Endothelial cell (in vitro differentiated cells): ENCODE results near the gene TNFRSF8. TPM values are rescaled to one million over a fixed set of nuclear protein-coding genes. Genes with fewer than 3 reads are reported as not detected.

Source experiments
- DNase-seq: peaks from one replicate; pipeline ENCODE4 v3.0.0; 2021; ENCODE audit warnings: low spot score
- H3K27ac Mint-ChIP-seq: one replicate; pipeline ENCODE4 v1.8.0; 2021; ENCODE audit warnings: mixed read lengths, inconsistent platforms; ENCODE audit not compliant: unreplicated experiment
- H3K27me3 Mint-ChIP-seq: one replicate; pipeline ENCODE4 v1.8.0; 2021; ENCODE audit warnings: mild to moderate bottlenecking, moderate library complexity, mixed read lengths, inconsistent platforms; ENCODE audit not compliant: unreplicated experiment
- H3K36me3 Mint-ChIP-seq: one replicate; pipeline ENCODE4 v1.8.0; 2021; ENCODE audit warnings: mild to moderate bottlenecking, low read depth, mixed read lengths, inconsistent platforms; ENCODE audit not compliant: unreplicated experiment
- H3K4me1 Mint-ChIP-seq: one replicate; pipeline ENCODE4 v1.8.0; 2021; ENCODE audit warnings: mild to moderate bottlenecking, mixed read lengths, inconsistent platforms; ENCODE audit not compliant: unreplicated experiment
- H3K4me3 Mint-ChIP-seq: one replicate; pipeline ENCODE4 v1.8.0; 2021; ENCODE audit warnings: mild to moderate bottlenecking, mixed read lengths, inconsistent platforms; ENCODE audit not compliant: unreplicated experiment
- H3K9me3 Mint-ChIP-seq: one replicate; pipeline ENCODE4 v1.8.0; 2021; ENCODE audit warnings: mixed read lengths, inconsistent platforms; ENCODE audit not compliant: unreplicated experiment
- CTCF ChIP-seq: fragments of 200-600 bp; sonication (generic); IDR thresholded peaks from one replicate; pipeline ENCODE4 v1.5.0; 2021; ENCODE audit warnings: antibody characterized with exemption; ENCODE audit not compliant: unreplicated experiment
- total RNA-seq: library from RNA; stranded (reverse); fragmentation: NEBNext Ultra II Directional; extraction: Animal tissue kit (Norgen Biotek cat#: 25700); gene quantifications from one replicate; pipeline ENCODE4 v1.2.1, GENCODE V29; 2021; ENCODE audit not compliant: unreplicated experiment

The TNFRSF8 gene
- total RNA-seq, 1 donor from 2014 or later = 1.9 TPM

- TF ChIP-seq CTCF = no peak
- no peaks in the 10 kb centered on the region for H3K9me3 Mint-ChIP-seq
- peaks cover 17% of the 10 kb centered on the region for H3K27me3 Mint-ChIP-seq
- H3K27ac Mint-ChIP-seq = peak overlapping the region; percentile 64
- peaks cover 4% of the 10 kb centered on the region for H3K36me3 Mint-ChIP-seq
- no peak overlapping the region for H3K4me3 Mint-ChIP-seq
- DNase-seq = no peak
- peaks cover 75% of the 10 kb centered on the region for H3K4me1 Mint-ChIP-seq
These were observed 86.7 kb downstream of the TNFRSF8 start for GRCh38 chr1:12149791-12150175.

- Mint-ChIP-seq H3K27ac (peak overlapping the region; percentile 61), H3K4me1 (peaks cover 69% of the 10 kb centered on the region), H3K4me3 (no peak overlapping the region), H3K36me3 (peaks cover 4% of the 10 kb centered on the region), H3K27me3 (peaks cover 16% of the 10 kb centered on the region), H3K9me3 (no peaks in the 10 kb centered on the region)
- no peak for TF ChIP-seq CTCF
- no peak for DNase-seq
These were observed 87.5 kb downstream of the TNFRSF8 start for GRCh38 chr1:12150456-12151200.

DNA sequence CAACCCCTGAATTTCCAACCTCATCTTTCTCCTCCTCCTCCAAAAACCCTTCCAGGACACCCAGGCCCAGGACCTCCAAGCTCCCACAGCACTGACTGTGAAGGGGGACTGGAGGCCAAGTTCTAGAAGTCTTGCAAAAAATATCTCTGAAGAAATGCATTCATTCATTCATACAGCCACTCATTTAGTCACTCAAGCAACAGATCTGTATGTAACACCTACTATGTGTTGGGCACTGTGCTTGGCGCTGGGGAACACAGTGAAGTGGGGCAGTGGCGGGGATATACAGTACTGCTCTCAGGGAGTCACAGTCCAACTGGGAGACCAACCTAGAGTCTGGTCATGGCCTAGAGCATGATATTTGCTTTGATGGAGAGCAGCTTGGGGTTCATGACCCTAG, 88.4 kb downstream of the TNFRSF8 start:
- Mint-ChIP-seq H3K27me3 (peaks cover 13% of the 10 kb centered on the region), H3K4me1 (peaks cover 64% of the 10 kb centered on the region), H3K4me3 (peak overlapping the region; percentile 66), H3K36me3 (peaks cover 4% of the 10 kb centered on the region), H3K27ac (peak overlapping the region; percentile 82), H3K9me3 (no peaks in the 10 kb centered on the region)
- DNase-seq = no peak
- no peak for TF ChIP-seq CTCF

GRCh38 chr1:12152113-12152891, 89.2 kb downstream of the TNFRSF8 start:
- no peak overlapping the region for H3K27ac Mint-ChIP-seq
- H3K4me3 Mint-ChIP-seq = no peak overlapping the region
- no peaks in the 10 kb centered on the region for H3K9me3 Mint-ChIP-seq
- no peak for DNase-seq
- peaks cover 4% of the 10 kb centered on the region for H3K36me3 Mint-ChIP-seq
- H3K4me1 Mint-ChIP-seq = peaks cover 56% of the 10 kb centered on the region
- no peak for TF ChIP-seq CTCF
- peaks cover 11% of the 10 kb centered on the region for H3K27me3 Mint-ChIP-seq
